Astrocyte (in vitro differentiated cells and primary cell): ENCODE measurements around the gene PITX2. TPM values are rescaled to one million over a fixed set of nuclear protein-coding genes. Genes with fewer than 3 reads are reported as not detected.
A peak's percentile ranks its signal among the peaks of the same experiment; 100 is the strongest.

Experiments
- DNase-seq: peaks from one replicate; pipeline ENCODE4 v3.0.0-alpha.2; 2010; ENCODE audit warnings: low read depth
- FAIRE-seq: peaks from 2 replicates; lab custom pipeline; 2011; peaks lifted over from hg19 to GRCh38; lab: Jason Lieb, UNC
- H2AFZ ChIP-seq: 2 replicates; pipeline ENCODE4 v1.6.0; 2012; ENCODE audit warnings: low read depth, low read length, inconsistent platforms
- H3K27ac ChIP-seq: 2 replicates; pipeline ENCODE4 v1.5.1; 2011; ENCODE audit warnings: low read depth, low read length, inconsistent platforms
- H3K27me3 ChIP-seq: 2 replicates; pipeline ENCODE4 v1.6.0; 2011; ENCODE audit warnings: low read length, inconsistent platforms; ENCODE audit not compliant: insufficient read depth
- H3K36me3 ChIP-seq: 2 replicates; pipeline ENCODE4 v1.5.1; 2011; ENCODE audit warnings: low read length, inconsistent platforms; ENCODE audit not compliant: insufficient read depth
- H3K4me1 ChIP-seq: 2 replicates; pipeline ENCODE4 v1.5.1; 2011; ENCODE audit warnings: low read length, inconsistent platforms; ENCODE audit not compliant: insufficient read depth
- H3K4me2 ChIP-seq: 2 replicates; pipeline ENCODE4 v1.6.0; 2012; ENCODE audit warnings: low read length, inconsistent platforms
- H3K4me3 ChIP-seq: 2 replicates; pipeline ENCODE4 v1.5.1; 2011; ENCODE audit warnings: low read depth, mild to moderate bottlenecking, low read length, inconsistent platforms; ENCODE audit not compliant: insufficient read depth
- H3K79me2 ChIP-seq: 2 replicates; pipeline ENCODE4 v1.6.0; 2012; ENCODE audit warnings: mild to moderate bottlenecking, low read length, inconsistent platforms; ENCODE audit not compliant: insufficient read depth
- H3K9ac ChIP-seq: 2 replicates; pipeline ENCODE4 v1.6.0; 2012; ENCODE audit warnings: mild to moderate bottlenecking, low read length, inconsistent platforms
- H3K9me3 ChIP-seq: 2 replicates; pipeline ENCODE4 v1.5.1; 2012; ENCODE audit warnings: low read depth, mild to moderate bottlenecking, low read length, inconsistent platforms; ENCODE audit not compliant: insufficient read depth
- H4K20me1 ChIP-seq: 2 replicates; pipeline ENCODE4 v1.6.0; 2012; ENCODE audit warnings: low read length, inconsistent platforms; ENCODE audit not compliant: insufficient read depth
- H3K27ac Mint-ChIP-seq: one replicate; pipeline ENCODE4 v1.8.0; 2021; ENCODE audit warnings: mild to moderate bottlenecking, mixed read lengths; ENCODE audit not compliant: unreplicated experiment
- H3K27me3 Mint-ChIP-seq: one replicate; pipeline ENCODE4 v1.8.0; 2021; ENCODE audit warnings: low read depth, mixed read lengths; ENCODE audit not compliant: unreplicated experiment
- H3K36me3 Mint-ChIP-seq: one replicate; pipeline ENCODE4 v1.8.0; 2021; ENCODE audit warnings: low read depth, mixed read lengths; ENCODE audit not compliant: unreplicated experiment
- H3K4me1 Mint-ChIP-seq: one replicate; pipeline ENCODE4 v1.8.0; 2021; ENCODE audit warnings: low read depth, mixed read lengths; ENCODE audit not compliant: unreplicated experiment
- H3K4me3 Mint-ChIP-seq: one replicate; pipeline ENCODE4 v1.8.0; 2021; ENCODE audit warnings: mild to moderate bottlenecking, moderate library complexity, mixed read lengths; ENCODE audit not compliant: unreplicated experiment
- H3K9me3 Mint-ChIP-seq: one replicate; pipeline ENCODE4 v1.8.0; 2021; ENCODE audit warnings: mild to moderate bottlenecking, mixed read lengths; ENCODE audit not compliant: unreplicated experiment
- CTCF ChIP-seq: IDR thresholded peaks from 2 replicates; pipeline ENCODE4 v1.5.1; 2011; ENCODE audit warnings: low read depth, mild to moderate bottlenecking, inconsistent platforms, low read length, moderate library complexity; ENCODE audit not compliant: insufficient read depth
- EZH2 ChIP-seq: IDR thresholded peaks from 2 replicates; pipeline ENCODE4 v1.6.1; 2012; ENCODE audit warnings: mild to moderate bottlenecking, low read length, inconsistent platforms; ENCODE audit not compliant: insufficient read depth
- total RNA-seq: library from RNA; stranded (reverse); gene quantifications from 2 replicates; pipeline ENCODE4 v1.2.1, GENCODE V29; 2021

Gene PITX2
- total RNA-seq, 1 donor from 2014 or later: 3.8 TPM

- Mint-ChIP-seq H3K9me3 (peaks cover 32% of the 10 kb centered on the region), H3K27ac (no peak overlapping the region), H3K27me3 (peaks cover 83% of the 10 kb centered on the region), H3K4me1 (peaks cover 12% of the 10 kb centered on the region), H3K4me3 (peak overlapping the region; percentile 60), H3K36me3 (peaks cover 14% of the 10 kb centered on the region)
- Histone ChIP-seq H3K27ac (no peak overlapping the region), H3K4me2 (no peak overlapping the region), H3K36me3 (no peaks in the 10 kb centered on the region), H3K27me3 (peaks cover 93% of the 10 kb centered on the region), H3K4me1 (peaks cover 12% of the 10 kb centered on the region), H3K9ac (no peak overlapping the region), H3K79me2 (no peaks in the 10 kb centered on the region), H3K9me3 (peaks cover 3% of the 10 kb centered on the region), H4K20me1 (peaks cover 3% of the 10 kb centered on the region), H2AFZ (no peak overlapping the region), H3K4me3 (no peak overlapping the region)
- no peak for FAIRE-seq
- no peak for DNase-seq
- TF ChIP-seq EZH2 (no peak), CTCF (no peak)
Measured at GRCh38 chr4:110635163-110635865, 12.4 kb upstream of the PITX2 start.

- Histone ChIP-seq H3K9me3 (peaks cover 6% of the 10 kb centered on the region), H3K4me1 (peaks cover 12% of the 10 kb centered on the region), H3K4me2 (no peak overlapping the region), H3K9ac (no peak overlapping the region), H4K20me1 (no peaks in the 10 kb centered on the region), H3K79me2 (no peaks in the 10 kb centered on the region), H3K36me3 (no peaks in the 10 kb centered on the region), H3K4me3 (no peak overlapping the region), H2AFZ (no peak overlapping the region), H3K27me3 (peaks cover 93% of the 10 kb centered on the region), H3K27ac (no peak overlapping the region)
- Mint-ChIP-seq H3K9me3 (peaks cover 29% of the 10 kb centered on the region), H3K4me1 (peaks cover 11% of the 10 kb centered on the region), H3K27me3 (peaks cover 81% of the 10 kb centered on the region), H3K36me3 (peaks cover 14% of the 10 kb centered on the region), H3K4me3 (peak overlapping the region; percentile 69), H3K27ac (no peak overlapping the region)
- DNase-seq (no peak), FAIRE-seq (no peak)
- TF ChIP-seq CTCF (no peak), EZH2 (no peak)
Measured at GRCh38 chr4:110634350-110635162, 11.7 kb upstream of the PITX2 start.
